Keratinocyte (primary cell): ENCODE data around the gene RBM19.

Experiments used
- CTCF ChIP-seq, 3 experiments: IDR thresholded peaks in 1 of 3; conservative IDR thresholded peaks in 1 of 3; optimal IDR thresholded peaks in 1 of 3; 2 replicates in 2 of 3; 3 replicates in 1 of 3; pipeline versions ENCODE3 to v1.5.1; 2011; ENCODE audit warnings: low read length in 3 of 3, mild to moderate bottlenecking in 3 of 3, moderate library complexity in 2 of 3, control low read depth in 1 of 3, inconsistent platforms in 1 of 3; ENCODE audit not compliant: insufficient read depth in 2 of 3; ENCODE audit errors: extremely low read depth in 1 of 3
- EZH2 ChIP-seq: IDR thresholded peaks from one replicate; pipeline ENCODE4 v1.6.1; 2012; ENCODE audit warnings: inconsistent platforms, mild to moderate bottlenecking, low read length, moderate library complexity

DNA sequence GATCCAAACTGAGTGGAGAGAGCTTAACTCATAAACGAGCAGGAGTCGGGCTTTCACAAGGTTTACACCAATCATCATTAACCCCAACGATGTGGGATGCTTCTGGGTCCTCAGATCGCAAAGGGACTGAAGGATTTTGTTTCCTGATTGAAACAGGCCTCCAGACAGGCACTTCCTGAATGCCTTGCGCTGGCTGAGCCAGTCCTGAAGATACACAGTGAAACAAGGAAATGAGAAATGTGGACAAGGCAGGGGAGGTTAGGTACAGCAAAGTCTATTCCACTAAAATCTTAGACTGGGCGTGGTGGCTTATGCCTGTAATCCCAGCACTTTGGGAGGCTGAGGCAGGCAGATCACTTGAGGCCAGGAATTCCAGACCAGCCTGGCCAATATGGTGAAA, 30.7 kb downstream of the RBM19 start:
- no peak for TF ChIP-seq CTCF (optimal IDR thresholded peaks at IDR 0.05 in 1 of 3, IDR thresholded peaks at IDR 0.05 in 1 of 3, conservative IDR thresholded peaks at IDR 0.05 in 1 of 3; ENCODE audit: extremely low read depth in 1 of 3, insufficient read depth in 2 of 3, low read length in 3 of 3)
- no peak for TF ChIP-seq EZH2
